Fibroblast of lung (primary cell): ENCODE measurements around the gene TBC1D22A. TPM values are rescaled to one million over a fixed set of nuclear protein-coding genes. Genes with fewer than 3 reads are reported as not detected.

Source experiments
- DNase-seq, 2 donors: peaks; one replicate each; pipeline versions ENCODE4 v3.0.0 to v3.0.0-alpha.2; 2010; ENCODE audit warnings: low read depth in 2 of 2
- H2AFZ ChIP-seq: 2 replicates; pipeline ENCODE4 v1.5.1; 2012; ENCODE audit warnings: low read length, control low read depth, inconsistent platforms
- H3K27ac ChIP-seq: 2 replicates; pipeline ENCODE4 v1.5.1; 2011; ENCODE audit warnings: low read length, control low read depth; ENCODE audit not compliant: insufficient read depth
- H3K27me3 ChIP-seq: 2 replicates; pipeline ENCODE4 v1.5.1; 2011; ENCODE audit warnings: mild to moderate bottlenecking, low read length; ENCODE audit not compliant: control insufficient read depth, insufficient read depth
- H3K36me3 ChIP-seq: 2 replicates; pipeline ENCODE4 v1.5.1; 2011; ENCODE audit warnings: low read length; ENCODE audit not compliant: control insufficient read depth, insufficient read depth
- H3K4me1 ChIP-seq: 2 replicates; pipeline ENCODE4 v1.5.1; 2011; ENCODE audit warnings: low read length; ENCODE audit not compliant: control insufficient read depth, insufficient read depth; ENCODE audit errors: extremely low read depth
- H3K4me2 ChIP-seq: 2 replicates; pipeline ENCODE4 v1.5.1; 2011; ENCODE audit warnings: low read length, control low read depth; ENCODE audit not compliant: insufficient read depth; ENCODE audit errors: extremely low read depth
- H3K4me3 ChIP-seq, 4 experiments: fragments of 200-600 bp in 1 of 4; sonication (generic) in 1 of 4; replicated peaks in 1 of 4; 2 replicates each; pipeline ENCODE4 v1.5.1; 2011 to 2016; ENCODE audit warnings: low read length in 4 of 4, low read depth in 3 of 4, mild to moderate bottlenecking in 3 of 4, control low read depth in 2 of 4, inconsistent platforms in 1 of 4, mixed read lengths in 1 of 4; ENCODE audit not compliant: insufficient read depth in 1 of 4; ENCODE audit errors: control extremely low read depth in 1 of 4
- H3K79me2 ChIP-seq: 2 replicates; pipeline ENCODE4 v1.5.1; 2012; ENCODE audit warnings: mild to moderate bottlenecking, low read length, inconsistent platforms; ENCODE audit not compliant: control insufficient read depth, insufficient read depth
- H3K9ac ChIP-seq: 2 replicates; pipeline ENCODE4 v1.5.1; 2011; ENCODE audit warnings: mild to moderate bottlenecking, low read length, control low read depth; ENCODE audit not compliant: insufficient read depth
- H3K9me3 ChIP-seq: 2 replicates; pipeline ENCODE4 v1.5.1; 2012; ENCODE audit warnings: low read depth, low read length; ENCODE audit not compliant: control insufficient read depth, insufficient read depth
- H4K20me1 ChIP-seq: 2 replicates; pipeline ENCODE4 v1.5.1; 2011; ENCODE audit warnings: low read length; ENCODE audit not compliant: control insufficient read depth, insufficient read depth; ENCODE audit errors: extremely low read depth
- EZH2 ChIP-seq: IDR thresholded peaks from 2 replicates; pipeline ENCODE4 v1.5.1; 2012; ENCODE audit warnings: low read length, control low read depth, mild to moderate bottlenecking; ENCODE audit errors: missing control alignments
- polyA plus RNA-seq, 2 donors: library from polyadenylated mRNA; depleted of rRNA in 1 of 2; stranded (reverse) in 1 of 2; unstranded in 1 of 2; fragments of >200 nt; gene quantifications; 2 replicates each; pipeline ENCODE4 v1.2.1, GENCODE V29; 2011 to 2012; ENCODE audit warnings: missing spikeins in 1 of 2
- total RNA-seq: library from RNA; depleted of rRNA; stranded (reverse); fragments of >200 nt; gene quantifications from 2 replicates; pipeline ENCODE4 v1.2.1, GENCODE V29; 2014
- TF ChIP-seq, protein P1 (sequence below), 2 donors: IDR thresholded peaks in 1 of 2; conservative IDR thresholded peaks in 1 of 2; 1 replicate in 1 of 2; 2 replicates in 1 of 2; pipeline ENCODE4 v1.5.1; 2011 to 2012; ENCODE audit warnings: low read length in 2 of 2, control low read depth in 1 of 2, inconsistent platforms in 1 of 2, low read depth in 1 of 2, mild to moderate bottlenecking in 1 of 2

The TBC1D22A gene
- total and polyA plus RNA-seq, 2 donors (not counting 1 experiment from before 2014, with no cell fraction given) = 11.6 to 17.6 TPM

DNA sequence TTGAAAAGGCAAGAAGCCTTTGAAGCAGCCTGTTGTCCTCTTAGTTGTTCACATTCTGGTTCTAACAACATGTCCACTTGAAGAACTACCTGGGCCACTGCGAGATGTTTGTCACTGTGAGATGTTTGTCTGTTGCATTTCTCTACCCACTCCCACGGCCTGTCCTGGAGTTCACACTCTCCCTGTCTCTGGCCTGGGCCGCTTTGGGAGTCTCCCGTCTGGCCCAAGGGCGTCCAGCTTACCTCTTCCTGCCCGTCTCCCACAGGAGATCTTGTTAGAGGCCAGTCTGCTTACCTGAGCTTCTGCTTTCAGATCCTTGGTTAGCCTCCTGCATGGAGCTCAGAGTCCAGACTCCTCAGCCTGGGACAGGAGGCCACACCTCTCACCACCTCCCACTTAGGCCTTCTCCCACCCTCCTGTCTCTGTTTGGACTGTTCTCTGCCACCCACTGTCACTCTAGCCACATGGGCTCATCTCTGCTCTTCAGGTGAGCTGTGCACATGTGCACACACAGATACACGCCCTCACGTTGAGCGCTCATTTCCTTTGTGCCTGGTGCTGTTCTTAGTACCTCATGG lies 66.0 kb downstream of the TBC1D22A start:
- Histone ChIP-seq H4K20me1 (no peaks in the 10 kb centered on the region), H2AFZ (no peak overlapping the region), H3K4me3 (no peak overlapping the region), H3K9ac (no peak overlapping the region), H3K27ac (no peak overlapping the region), H3K27me3 (no peaks in the 10 kb centered on the region), H3K79me2 (peaks cover 7% of the 10 kb centered on the region), H3K36me3 (no peaks in the 10 kb centered on the region), H3K9me3 (no peaks in the 10 kb centered on the region), H3K4me2 (no peak overlapping the region), H3K4me1 (peaks cover 21% of the 10 kb centered on the region)
- no peak for DNase-seq
- TF ChIP-seq, protein P1, sequence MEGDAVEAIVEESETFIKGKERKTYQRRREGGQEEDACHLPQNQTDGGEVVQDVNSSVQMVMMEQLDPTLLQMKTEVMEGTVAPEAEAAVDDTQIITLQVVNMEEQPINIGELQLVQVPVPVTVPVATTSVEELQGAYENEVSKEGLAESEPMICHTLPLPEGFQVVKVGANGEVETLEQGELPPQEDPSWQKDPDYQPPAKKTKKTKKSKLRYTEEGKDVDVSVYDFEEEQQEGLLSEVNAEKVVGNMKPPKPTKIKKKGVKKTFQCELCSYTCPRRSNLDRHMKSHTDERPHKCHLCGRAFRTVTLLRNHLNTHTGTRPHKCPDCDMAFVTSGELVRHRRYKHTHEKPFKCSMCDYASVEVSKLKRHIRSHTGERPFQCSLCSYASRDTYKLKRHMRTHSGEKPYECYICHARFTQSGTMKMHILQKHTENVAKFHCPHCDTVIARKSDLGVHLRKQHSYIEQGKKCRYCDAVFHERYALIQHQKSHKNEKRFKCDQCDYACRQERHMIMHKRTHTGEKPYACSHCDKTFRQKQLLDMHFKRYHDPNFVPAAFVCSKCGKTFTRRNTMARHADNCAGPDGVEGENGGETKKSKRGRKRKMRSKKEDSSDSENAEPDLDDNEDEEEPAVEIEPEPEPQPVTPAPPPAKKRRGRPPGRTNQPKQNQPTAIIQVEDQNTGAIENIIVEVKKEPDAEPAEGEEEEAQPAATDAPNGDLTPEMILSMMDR (conservative IDR thresholded peaks at IDR 0.05 in 1 of 2, IDR thresholded peaks at IDR 0.05 in 1 of 2; ENCODE audit: low read depth in 1 of 2, low read length in 2 of 2) = no peak
- TF ChIP-seq EZH2 = no peak

DNA sequence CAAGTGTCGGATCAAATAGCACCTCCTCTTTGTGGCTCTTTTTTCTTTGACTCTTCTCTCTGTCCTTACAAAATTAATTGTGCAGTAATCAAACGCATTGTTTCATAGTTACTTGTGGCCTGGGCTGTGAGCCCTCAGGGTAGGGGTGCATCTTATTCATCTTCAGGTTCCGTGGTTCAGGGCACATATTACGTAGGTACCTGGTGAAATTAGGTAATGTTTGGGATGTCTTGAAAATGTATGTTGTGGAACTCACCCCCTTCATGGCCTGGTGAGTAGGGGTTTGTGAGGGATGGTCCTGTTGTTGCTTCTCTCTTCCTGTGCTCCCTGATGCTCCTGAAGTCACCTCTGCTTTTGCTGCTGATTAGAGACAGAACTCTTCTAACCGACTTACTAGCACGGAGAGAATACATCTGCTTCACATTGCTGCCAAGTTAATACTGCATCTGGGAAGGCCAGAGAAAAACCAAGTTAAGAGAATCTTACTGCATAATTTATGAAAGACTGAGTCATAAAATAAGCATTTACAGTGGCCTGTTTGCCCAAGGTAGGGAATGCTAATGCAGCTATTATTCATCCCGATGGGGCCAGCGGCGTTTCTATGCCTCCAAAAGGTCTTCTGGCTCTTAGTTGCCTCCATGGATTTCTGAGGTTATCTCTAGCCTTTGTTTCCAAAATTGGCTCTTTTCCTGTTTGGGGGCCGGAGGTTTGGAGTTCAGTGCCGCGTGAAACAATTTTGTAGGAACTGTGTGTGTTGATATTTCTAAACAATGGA lies 66.9 kb downstream of the TBC1D22A start:
- peak; percentile 91 to 97 for DNase-seq
- Histone ChIP-seq H3K4me2 (peak overlapping the region; percentile 56), H3K27me3 (no peaks in the 10 kb centered on the region), H3K79me2 (peaks cover 7% of the 10 kb centered on the region), H4K20me1 (no peaks in the 10 kb centered on the region), H3K9ac (no peak overlapping the region), H3K4me1 (peaks cover 21% of the 10 kb centered on the region), H3K4me3 (no peak overlapping the region), H3K36me3 (no peaks in the 10 kb centered on the region), H3K9me3 (no peaks in the 10 kb centered on the region), H3K27ac (peak overlapping the region; percentile 3), H2AFZ (no peak overlapping the region)
- no peak for TF ChIP-seq EZH2
- TF ChIP-seq, protein P1 (conservative IDR thresholded peaks at IDR 0.05 in 1 of 2, IDR thresholded peaks at IDR 0.05 in 1 of 2; ENCODE audit: low read depth in 1 of 2, low read length in 2 of 2) = no peak

DNA sequence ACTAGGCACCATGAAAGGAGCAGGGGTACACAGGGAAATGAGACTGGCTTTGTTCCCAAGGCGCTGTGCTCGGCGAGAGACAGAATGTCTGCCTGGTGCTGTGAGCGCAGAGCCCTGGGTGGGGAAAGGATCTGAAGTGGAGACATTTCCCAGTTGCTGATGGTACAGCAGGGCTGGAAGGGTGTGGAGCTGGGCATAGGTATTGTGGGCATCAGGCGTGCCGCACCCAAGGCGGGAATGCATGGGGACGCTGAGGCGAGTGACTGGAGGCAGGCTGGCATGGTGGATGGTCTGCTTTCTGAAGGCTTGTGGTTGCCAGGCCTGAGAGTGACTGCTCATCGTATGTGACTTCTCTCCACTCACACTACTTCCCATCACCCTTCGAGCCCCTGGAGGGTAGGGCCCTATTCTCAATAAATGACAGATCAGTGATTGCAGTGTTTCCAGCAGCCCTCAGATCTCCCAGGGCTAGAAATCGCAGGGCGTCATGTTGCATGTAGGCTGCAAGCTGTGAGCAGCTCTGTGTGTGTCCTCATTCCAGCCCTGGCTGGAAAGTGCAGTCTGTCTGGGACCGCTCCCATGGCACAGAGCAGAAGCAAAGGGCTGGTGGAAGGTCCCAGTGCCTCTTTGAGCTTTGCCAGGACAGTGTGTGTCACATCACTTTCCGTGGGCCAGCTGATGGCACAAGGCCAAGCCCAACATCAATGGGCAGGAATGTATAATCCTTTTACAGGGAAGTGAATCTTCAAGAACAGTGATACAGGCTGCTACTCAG lies 67.7 kb downstream of the TBC1D22A start:
- H3K4me1 ChIP-seq = peaks cover 21% of the 10 kb centered on the region

More for the DNA sequence above, 67.7 kb downstream of the TBC1D22A start:
- no peaks in the 10 kb centered on the region for H3K36me3 ChIP-seq
- H3K9ac ChIP-seq = no peak overlapping the region
- H2AFZ ChIP-seq = no peak overlapping the region
- DNase-seq = peak; percentile 46 to 84
- H3K9me3 ChIP-seq = no peaks in the 10 kb centered on the region
- TF ChIP-seq, protein P1 (conservative IDR thresholded peaks at IDR 0.05 in 1 of 2, IDR thresholded peaks at IDR 0.05 in 1 of 2; ENCODE audit: low read depth in 1 of 2, low read length in 2 of 2) = no peak
- TF ChIP-seq EZH2 = no peak
- H3K79me2 ChIP-seq = peaks cover 7% of the 10 kb centered on the region
- H3K27me3 ChIP-seq = no peaks in the 10 kb centered on the region
- H3K27ac ChIP-seq = peak overlapping the region; percentile 22
- no peaks in the 10 kb centered on the region for H4K20me1 ChIP-seq
- H3K4me3 ChIP-seq = no peak overlapping the region
- peak overlapping the region; percentile 51 for H3K4me2 ChIP-seq
